OCI-LY1 (cell line): Measurements from ENCODE around the gene TDRD6.

ENCODE experiments used
- H2AFZ ChIP-seq: fragments of 200-600 bp; sonication (generic), shearing (Covaris generic); 2 replicates; pipeline ENCODE4 v1.6.0; 2014; ENCODE audit warnings: antibody characterized with exemption, mild to moderate bottlenecking, low read length
- H3F3A ChIP-seq: fragments of 200-600 bp; sonication (generic), shearing (Covaris generic); 2 replicates; pipeline ENCODE4 v1.6.0; 2014; ENCODE audit warnings: mild to moderate bottlenecking, antibody characterized with exemption, low read length, moderate library complexity; ENCODE audit not compliant: insufficient read depth
- H3K27ac ChIP-seq: fragments of 200-600 bp; sonication (generic); 2 replicates; pipeline ENCODE4 v1.5.1; 2014; ENCODE audit warnings: low read length, mixed run types, mild to moderate bottlenecking, low read depth; ENCODE audit not compliant: poor library complexity, severe bottlenecking
- H3K27me3 ChIP-seq: fragments of 200-600 bp; sonication (generic); 2 replicates; pipeline ENCODE4 v1.6.0; 2014; ENCODE audit warnings: antibody characterized with exemption, mild to moderate bottlenecking, low read length, moderate library complexity; ENCODE audit not compliant: insufficient read depth
- H3K36me3 ChIP-seq: fragments of 200-600 bp; sonication (generic); 2 replicates; pipeline ENCODE4 v1.6.1; 2014; ENCODE audit warnings: mild to moderate bottlenecking, antibody characterized with exemption, low read length, moderate library complexity, mixed read lengths; ENCODE audit not compliant: insufficient read depth
- H3K4me1 ChIP-seq: fragments of 200-600 bp; sonication (generic); 2 replicates; pipeline ENCODE4 v1.5.1; 2014; ENCODE audit warnings: mild to moderate bottlenecking, low read length, moderate library complexity; ENCODE audit not compliant: insufficient read depth, severe bottlenecking
- H3K4me2 ChIP-seq: fragments of 200-600 bp; sonication (generic), shearing (Covaris generic); 2 replicates; pipeline ENCODE4 v1.6.1; 2014; ENCODE audit warnings: low read length
- H3K4me3 ChIP-seq: fragments of 200-600 bp; sonication (generic); 2 replicates; pipeline ENCODE4 v1.5.1; 2014; ENCODE audit warnings: low read length, low read depth, mild to moderate bottlenecking, mixed read lengths; ENCODE audit not compliant: poor library complexity, severe bottlenecking
- H3K79me2 ChIP-seq: fragments of 200-600 bp; shearing (Covaris generic); 2 replicates; pipeline ENCODE4 v1.6.1; 2016; ENCODE audit warnings: mixed run types, low read length, mixed read lengths; ENCODE audit not compliant: insufficient read depth
- H3K9ac ChIP-seq: fragments of 200-600 bp; sonication (generic), shearing (Covaris generic); 2 replicates; pipeline ENCODE4 v1.6.1; 2014; ENCODE audit warnings: mild to moderate bottlenecking, low read length, mixed read lengths
- H3K9me2 ChIP-seq: fragments of 200-600 bp; sonication (generic), shearing (Covaris generic); 2 replicates; pipeline ENCODE4 v1.6.1; 2014; ENCODE audit warnings: low read depth, mild to moderate bottlenecking, low read length, mixed read lengths
- H3K9me3 ChIP-seq: fragments of 200-600 bp; shearing (Covaris generic); 2 replicates; pipeline ENCODE4 v1.6.1; 2014; ENCODE audit warnings: low read length, mixed read lengths
- H4K20me1 ChIP-seq: fragments of 200-600 bp; sonication (generic), shearing (Covaris generic); 2 replicates; pipeline ENCODE4 v1.6.0; 2016; ENCODE audit warnings: mild to moderate bottlenecking, low read length; ENCODE audit not compliant: insufficient read depth
- CTCF ChIP-seq: fragments of 200-600 bp; sonication (generic), shearing (Covaris generic); IDR thresholded peaks from 2 replicates; pipeline ENCODE4 v1.5.1; 2017; ENCODE audit warnings: mild to moderate bottlenecking, antibody characterized with exemption, low read length, moderate library complexity, mixed read lengths
- EZH2 ChIP-seq: fragments of 200-600 bp; sonication (generic), shearing (Covaris generic); IDR thresholded peaks from 2 replicates; pipeline ENCODE4 v1.8.0; 2017; ENCODE audit warnings: borderline replicate concordance, mixed run types, mild to moderate bottlenecking, antibody characterized with exemption, low read length, moderate library complexity, mixed read lengths

Gene TDRD6

GRCh38 chr6:46719099-46719498, 31.4 kb downstream of the TDRD6 start:
- TF ChIP-seq CTCF (no peak), EZH2 (no peak)
- no peak overlapping the region for H2AFZ ChIP-seq
- no peaks in the 10 kb centered on the region for H3K9me3 ChIP-seq
- no peak overlapping the region for H3K9ac ChIP-seq
- no peak overlapping the region for H3K4me3 ChIP-seq
- H3K27ac ChIP-seq = no peak overlapping the region
- H3K4me2 ChIP-seq = no peak overlapping the region
- no peaks in the 10 kb centered on the region for H3K4me1 ChIP-seq
- no peaks in the 10 kb centered on the region for H3K27me3 ChIP-seq
- no peaks in the 10 kb centered on the region for H3K79me2 ChIP-seq
- H4K20me1 ChIP-seq = no peaks in the 10 kb centered on the region
- H3F3A ChIP-seq = no peaks in the 10 kb centered on the region
- no peaks in the 10 kb centered on the region for H3K9me2 ChIP-seq
- no peaks in the 10 kb centered on the region for H3K36me3 ChIP-seq

GRCh38 chr6:46720401-46720800, 32.7 kb downstream of the TDRD6 start:
- Histone ChIP-seq H3K4me3 (no peak overlapping the region), H3K9me3 (no peaks in the 10 kb centered on the region), H3K9ac (no peak overlapping the region), H4K20me1 (no peaks in the 10 kb centered on the region), H2AFZ (no peak overlapping the region), H3K27ac (no peak overlapping the region), H3K4me2 (no peak overlapping the region), H3K27me3 (no peaks in the 10 kb centered on the region), H3K9me2 (no peaks in the 10 kb centered on the region), H3K36me3 (no peaks in the 10 kb centered on the region), H3F3A (no peaks in the 10 kb centered on the region), H3K79me2 (no peaks in the 10 kb centered on the region), H3K4me1 (no peaks in the 10 kb centered on the region)
- TF ChIP-seq EZH2 (no peak), CTCF (no peak)

- Histone ChIP-seq H3K4me2 (no peak overlapping the region), H3K36me3 (no peaks in the 10 kb centered on the region), H3K79me2 (no peaks in the 10 kb centered on the region), H3K4me1 (no peaks in the 10 kb centered on the region), H2AFZ (no peak overlapping the region), H3K9me2 (no peaks in the 10 kb centered on the region), H3K9me3 (no peaks in the 10 kb centered on the region), H3F3A (no peaks in the 10 kb centered on the region), H3K27me3 (no peaks in the 10 kb centered on the region), H3K4me3 (no peak overlapping the region), H4K20me1 (no peaks in the 10 kb centered on the region), H3K27ac (no peak overlapping the region), H3K9ac (no peak overlapping the region)
- TF ChIP-seq CTCF = no peak
- TF ChIP-seq EZH2 = no peak
These were observed 42.2 kb downstream of the TDRD6 start for GRCh38 chr6:46729787-46730326.
